Measurements from ENCODE around the gene COQ7.

Gene COQ7

DNA sequence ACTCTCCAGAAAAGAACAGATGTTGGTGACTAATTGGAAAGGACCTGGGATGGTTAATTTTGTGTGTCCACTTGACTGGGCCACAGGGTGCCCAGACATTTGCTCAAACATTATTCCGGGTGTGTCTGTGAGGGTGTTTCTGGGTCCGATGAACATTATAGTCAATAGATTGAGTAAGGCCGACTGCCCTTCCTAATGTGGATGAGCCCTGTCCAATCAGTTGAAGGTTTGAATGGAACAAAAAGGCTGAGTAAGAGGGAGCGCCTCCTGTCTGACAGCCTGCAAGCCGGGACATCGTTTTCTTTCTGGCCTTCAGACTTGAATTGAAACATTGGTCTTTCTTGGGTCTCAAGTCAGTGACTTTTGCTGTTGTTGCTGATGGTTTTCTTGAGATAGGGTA lies 23.5 kb downstream of the COQ7 start:
- no peak overlapping the region for H3K4me3 ChIP-seq (ENCODE audit: low read length)
- no peaks in the 10 kb centered on the region for H3K27me3 ChIP-seq (ENCODE audit: insufficient read depth, low read length)
- H3K4me1 ChIP-seq (ENCODE audit: insufficient read depth, low read length): no peaks in the 10 kb centered on the region
- no peak overlapping the region for H2AFZ ChIP-seq (ENCODE audit: low read depth, low read length)
- H3K36me3 ChIP-seq (ENCODE audit: insufficient read depth, low read length): no peaks in the 10 kb centered on the region
- no peaks in the 10 kb centered on the region for H3K9me3 ChIP-seq (ENCODE audit: low read length)

DNA sequence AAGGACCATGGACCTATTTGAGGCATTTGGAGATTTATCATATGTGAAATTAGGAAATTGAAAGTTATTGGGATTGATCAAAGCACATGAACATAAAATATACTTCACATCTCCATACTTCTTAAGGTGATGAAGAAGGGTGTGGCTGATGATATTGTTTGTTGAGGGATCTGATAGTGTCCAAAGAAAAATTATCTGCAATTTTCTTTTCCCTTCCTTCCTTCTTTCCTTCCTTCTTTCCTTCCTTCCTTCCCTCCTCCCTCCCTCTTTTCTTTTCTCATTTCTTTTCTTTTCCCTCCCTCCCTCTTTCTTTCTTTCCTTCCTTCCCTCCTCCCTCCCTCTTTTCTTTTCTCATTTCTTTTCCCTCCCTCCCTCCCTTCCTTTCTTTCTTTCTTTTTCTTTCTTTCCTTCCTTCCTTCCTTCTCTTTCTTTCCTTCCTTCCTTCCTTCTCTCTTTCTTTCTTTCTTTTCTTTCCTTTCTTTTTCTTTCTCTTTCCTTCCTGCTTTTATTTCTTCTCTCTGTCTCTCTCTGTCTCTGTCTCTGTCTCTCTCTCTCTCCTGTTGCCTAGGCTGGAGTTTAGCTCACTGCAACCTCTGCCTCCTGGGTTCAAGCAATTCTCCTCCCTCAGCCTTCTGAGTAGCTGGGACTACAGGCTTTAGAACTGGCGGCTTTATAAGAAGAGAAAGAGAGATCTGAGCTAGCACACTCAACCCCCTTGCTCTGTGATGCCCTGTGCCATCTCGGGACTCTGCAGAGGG lies 25.4 kb downstream of the COQ7 start:
- Histone ChIP-seq H3K36me3 (ENCODE audit: insufficient read depth, low read length) (no peaks in the 10 kb centered on the region), H3K27me3 (ENCODE audit: insufficient read depth, low read length) (no peaks in the 10 kb centered on the region), H3K4me1 (ENCODE audit: insufficient read depth, low read length) (no peaks in the 10 kb centered on the region), H2AFZ (ENCODE audit: low read depth, low read length) (no peak overlapping the region), H3K4me3 (ENCODE audit: low read length) (no peak overlapping the region), H3K9me3 (ENCODE audit: low read length) (no peaks in the 10 kb centered on the region)

DNA sequence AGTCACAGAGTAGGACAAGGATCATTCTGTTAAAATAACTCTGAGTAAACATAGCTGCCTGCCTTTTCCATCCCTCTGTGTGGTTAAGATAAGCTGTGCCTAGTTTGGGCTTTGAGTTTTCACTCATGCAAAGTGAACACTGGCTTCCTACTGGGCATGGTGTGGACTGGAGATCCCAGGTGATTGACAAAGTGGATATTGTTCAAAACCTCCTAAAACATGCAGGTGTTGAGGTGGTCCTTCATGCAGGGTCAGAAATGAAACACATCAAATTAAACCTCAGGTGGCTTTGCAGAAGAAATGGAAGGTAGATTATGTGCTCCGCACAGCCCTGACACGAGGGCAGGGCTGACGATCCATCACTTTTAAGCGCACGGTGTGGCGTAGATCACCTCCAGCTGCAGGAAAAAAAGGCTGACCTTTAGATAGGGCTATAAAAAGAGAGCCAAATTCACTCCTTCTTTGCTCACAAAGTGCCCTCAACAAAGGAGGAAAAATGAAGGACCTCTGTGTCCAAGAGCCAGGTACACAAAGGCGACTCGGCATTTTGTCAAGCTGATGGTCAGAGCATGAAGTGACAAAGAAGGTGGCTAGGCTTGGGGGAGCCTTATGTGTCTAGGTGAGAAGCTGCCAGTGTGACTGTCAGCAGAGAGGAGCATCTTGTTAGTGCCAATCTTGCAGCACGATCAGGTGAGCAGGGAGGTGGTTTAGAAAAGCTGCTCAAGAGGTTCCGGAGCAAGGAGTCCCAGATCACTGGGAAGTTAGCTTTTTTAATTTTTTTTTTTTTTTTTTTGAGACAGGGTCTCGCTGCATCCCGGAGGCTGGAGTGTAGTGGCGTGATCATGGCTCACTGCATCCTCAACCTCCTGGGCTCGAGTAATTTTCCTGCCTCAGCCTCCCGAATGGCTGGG lies 26.5 kb downstream of the COQ7 start:
- no peaks in the 10 kb centered on the region for H3K4me1 ChIP-seq (ENCODE audit: insufficient read depth, low read length)
- H2AFZ ChIP-seq (ENCODE audit: low read depth, low read length): no peak overlapping the region
- H3K9me3 ChIP-seq (ENCODE audit: low read length): no peaks in the 10 kb centered on the region
- no peaks in the 10 kb centered on the region for H3K36me3 ChIP-seq (ENCODE audit: insufficient read depth, low read length)
- H3K4me3 ChIP-seq (ENCODE audit: low read length): no peak overlapping the region
- H3K27me3 ChIP-seq (ENCODE audit: insufficient read depth, low read length): no peaks in the 10 kb centered on the region

DNA sequence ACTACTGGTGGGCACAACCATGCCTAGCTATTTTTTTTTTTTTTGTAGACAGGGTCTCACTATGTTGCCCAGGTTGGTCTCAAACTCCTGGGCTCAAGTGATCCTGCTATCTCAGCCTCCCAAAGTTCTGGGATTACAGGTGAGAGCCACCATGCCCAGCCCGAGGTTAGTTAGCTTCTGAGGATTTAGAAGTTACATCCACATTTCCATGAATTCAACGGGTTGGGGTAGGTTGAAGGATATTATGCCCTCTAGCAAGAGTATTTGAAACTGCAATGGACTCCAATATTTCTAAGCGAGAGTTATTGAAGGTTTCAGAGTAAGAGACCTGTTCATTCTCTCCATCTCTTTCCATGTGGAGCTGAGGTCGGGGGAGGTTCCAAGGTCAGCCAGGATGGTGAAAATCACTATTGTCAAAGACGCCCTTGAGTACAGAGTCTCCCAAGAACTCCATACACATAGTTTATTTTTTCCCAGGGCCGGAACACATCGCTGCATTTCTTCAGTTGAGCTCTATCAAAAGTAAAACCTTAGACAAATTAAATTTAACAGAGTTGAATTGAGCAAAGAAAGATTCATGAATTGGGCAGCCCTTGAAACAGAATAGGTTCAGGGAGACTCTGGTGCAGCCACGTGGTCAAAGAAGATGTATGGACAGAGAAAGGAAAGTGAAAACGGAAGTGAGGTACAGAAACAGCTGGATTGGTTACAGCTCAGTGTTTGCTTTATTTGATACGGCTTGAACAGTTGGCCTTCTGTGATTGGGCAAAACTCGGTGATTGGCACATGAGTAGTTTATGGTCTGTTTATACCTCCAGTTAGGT lies 27.3 kb downstream of the COQ7 start:
- H2AFZ ChIP-seq (ENCODE audit: low read depth, low read length): no peak overlapping the region
- H3K9me3 ChIP-seq (ENCODE audit: low read length): no peaks in the 10 kb centered on the region
- no peak overlapping the region for H3K4me3 ChIP-seq (ENCODE audit: low read length)
- no peaks in the 10 kb centered on the region for H3K4me1 ChIP-seq (ENCODE audit: insufficient read depth, low read length)
- H3K36me3 ChIP-seq (ENCODE audit: insufficient read depth, low read length): no peaks in the 10 kb centered on the region
- H3K27me3 ChIP-seq (ENCODE audit: insufficient read depth, low read length): no peaks in the 10 kb centered on the region

DNA sequence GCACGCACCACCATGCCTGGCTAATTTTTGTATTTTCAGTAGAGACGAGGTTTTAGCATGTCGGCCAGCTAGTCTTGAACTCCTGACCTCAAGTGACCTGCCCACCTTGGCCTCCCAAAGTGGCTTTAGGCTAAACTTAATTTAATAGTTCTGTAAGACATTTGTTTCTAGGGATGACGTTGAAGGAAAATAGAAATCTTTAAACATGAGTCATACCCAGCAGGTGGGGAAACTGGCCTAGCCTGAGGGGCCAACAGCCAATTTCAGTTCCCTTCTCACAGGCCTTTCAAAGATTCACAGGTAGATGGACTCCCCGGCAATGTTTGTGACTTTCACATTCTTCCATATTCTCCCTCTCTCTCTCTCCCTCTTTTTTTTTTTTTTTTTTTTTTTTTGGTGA lies 28.2 kb downstream of the COQ7 start:
- H3K27me3 ChIP-seq (ENCODE audit: insufficient read depth, low read length): no peaks in the 10 kb centered on the region
- no peak overlapping the region for H3K4me3 ChIP-seq (ENCODE audit: low read length)
- no peaks in the 10 kb centered on the region for H3K4me1 ChIP-seq (ENCODE audit: insufficient read depth, low read length)
- H3K9me3 ChIP-seq (ENCODE audit: low read length): no peaks in the 10 kb centered on the region
- H2AFZ ChIP-seq (ENCODE audit: low read depth, low read length): no peak overlapping the region
- no peaks in the 10 kb centered on the region for H3K36me3 ChIP-seq (ENCODE audit: insufficient read depth, low read length)

DNA sequence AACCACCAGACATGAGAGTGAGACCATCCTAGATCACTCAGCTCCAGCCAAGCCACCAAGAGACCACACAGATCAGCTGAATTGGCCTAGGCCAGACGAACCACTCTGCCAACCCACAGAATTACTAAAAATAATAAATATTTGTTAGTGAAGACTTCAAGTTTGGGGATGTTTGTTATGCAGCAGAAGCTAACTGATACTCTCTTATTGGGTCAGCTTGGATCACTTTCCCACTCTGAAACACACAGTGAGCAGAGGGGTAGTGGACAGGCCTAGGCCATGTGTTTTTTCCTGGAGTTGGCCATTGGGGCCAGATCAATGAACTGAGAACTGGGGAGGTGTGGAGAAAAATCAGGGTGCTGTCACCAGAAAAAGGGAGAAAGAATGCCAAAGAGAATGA lies 30.8 kb downstream of the COQ7 start:
- Histone ChIP-seq H2AFZ (ENCODE audit: low read depth, low read length) (no peak overlapping the region), H3K4me1 (ENCODE audit: insufficient read depth, low read length) (no peaks in the 10 kb centered on the region), H3K36me3 (ENCODE audit: insufficient read depth, low read length) (no peaks in the 10 kb centered on the region), H3K9me3 (ENCODE audit: low read length) (no peaks in the 10 kb centered on the region), H3K4me3 (ENCODE audit: low read length) (no peak overlapping the region), H3K27me3 (ENCODE audit: insufficient read depth, low read length) (no peaks in the 10 kb centered on the region)

DNA sequence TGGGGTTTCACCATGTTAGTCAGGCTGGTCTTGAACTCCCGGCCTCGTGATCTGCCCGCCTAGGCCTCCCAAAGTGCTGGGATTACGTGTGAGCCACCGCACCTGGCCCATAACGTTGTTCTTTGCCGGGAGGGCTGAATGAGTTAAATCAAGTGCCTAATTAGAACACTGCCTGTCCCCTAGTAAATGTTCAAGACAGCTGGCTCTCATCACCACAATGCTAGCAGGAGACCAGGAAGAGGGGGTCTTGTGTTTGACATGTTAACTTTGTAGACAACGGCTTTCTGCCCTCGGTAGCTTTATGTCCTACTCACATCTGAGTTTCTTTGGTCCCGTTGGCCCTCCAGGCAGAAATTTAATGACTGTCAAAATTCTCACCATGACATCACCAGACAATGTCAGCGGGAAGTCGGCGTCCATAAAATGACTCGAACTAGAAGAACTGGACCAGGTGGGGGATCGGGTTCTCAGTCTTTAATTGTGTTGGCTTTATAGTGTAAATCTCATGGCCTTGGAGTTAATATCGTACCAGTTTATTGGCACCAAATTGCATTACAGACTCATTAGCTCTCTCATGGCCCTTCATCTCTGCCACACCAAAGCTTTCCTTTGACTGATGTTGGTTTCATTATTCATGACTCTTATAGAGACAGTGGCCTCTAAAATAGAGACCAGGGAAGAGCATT lies 34.9 kb downstream of the COQ7 start:
- no peaks in the 10 kb centered on the region for H3K36me3 ChIP-seq (ENCODE audit: insufficient read depth, low read length)
- no peaks in the 10 kb centered on the region for H3K9me3 ChIP-seq (ENCODE audit: low read length)
- H3K27me3 ChIP-seq (ENCODE audit: insufficient read depth, low read length): no peaks in the 10 kb centered on the region
- no peak overlapping the region for H2AFZ ChIP-seq (ENCODE audit: low read depth, low read length)
- no peak overlapping the region for H3K4me3 ChIP-seq (ENCODE audit: low read length)
- no peaks in the 10 kb centered on the region for H3K4me1 ChIP-seq (ENCODE audit: insufficient read depth, low read length)

DNA sequence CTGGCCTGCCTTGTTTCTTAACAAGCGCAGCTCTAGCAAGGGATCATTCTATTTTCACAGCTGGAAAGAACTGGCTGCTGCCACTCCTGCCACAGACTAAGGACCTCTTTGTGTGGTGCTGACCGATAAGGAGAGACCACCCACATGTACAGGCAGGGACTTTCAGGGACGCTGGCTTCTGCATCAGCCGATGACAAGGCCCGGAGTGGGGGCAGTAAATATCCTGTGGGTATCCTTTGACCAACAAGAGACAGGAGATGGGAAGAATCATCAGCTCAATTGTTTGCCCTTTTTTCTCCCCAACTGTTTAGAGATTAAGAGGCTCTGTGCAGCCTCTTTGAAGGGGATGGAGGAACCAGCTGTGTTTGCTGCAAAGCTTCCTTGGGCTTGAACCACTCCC lies 37.2 kb downstream of the COQ7 start:
- H3K36me3 ChIP-seq (ENCODE audit: insufficient read depth, low read length): no peaks in the 10 kb centered on the region
- no peaks in the 10 kb centered on the region for H3K9me3 ChIP-seq (ENCODE audit: low read length)
- H3K4me1 ChIP-seq (ENCODE audit: insufficient read depth, low read length): no peaks in the 10 kb centered on the region
- no peak overlapping the region for H3K4me3 ChIP-seq (ENCODE audit: low read length)
- no peak overlapping the region for H2AFZ ChIP-seq (ENCODE audit: low read depth, low read length)
- H3K27me3 ChIP-seq (ENCODE audit: insufficient read depth, low read length): no peaks in the 10 kb centered on the region

DNA sequence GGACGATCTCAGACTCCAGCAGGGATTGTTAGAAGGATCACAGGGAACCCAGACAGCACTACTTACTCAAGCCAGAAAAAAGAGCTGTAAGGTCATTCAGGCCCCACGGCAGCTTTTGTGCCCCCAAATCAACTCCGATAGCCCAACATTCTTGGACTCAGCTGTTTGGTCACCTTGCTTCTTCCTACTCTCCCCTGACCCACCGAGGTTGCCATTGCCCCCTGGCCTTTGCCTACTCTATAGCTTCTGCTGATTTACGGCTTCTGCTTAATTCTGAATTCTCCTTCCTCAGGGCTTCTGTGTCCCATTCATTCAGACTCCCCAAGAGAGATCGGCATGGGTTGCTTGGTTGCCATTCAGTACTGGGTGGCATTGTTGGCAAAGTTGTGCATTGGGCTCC lies 37.7 kb downstream of the COQ7 start:
- no peak overlapping the region for H2AFZ ChIP-seq (ENCODE audit: low read depth, low read length)
- no peaks in the 10 kb centered on the region for H3K9me3 ChIP-seq (ENCODE audit: low read length)
- H3K4me1 ChIP-seq (ENCODE audit: insufficient read depth, low read length): no peaks in the 10 kb centered on the region

DNA sequence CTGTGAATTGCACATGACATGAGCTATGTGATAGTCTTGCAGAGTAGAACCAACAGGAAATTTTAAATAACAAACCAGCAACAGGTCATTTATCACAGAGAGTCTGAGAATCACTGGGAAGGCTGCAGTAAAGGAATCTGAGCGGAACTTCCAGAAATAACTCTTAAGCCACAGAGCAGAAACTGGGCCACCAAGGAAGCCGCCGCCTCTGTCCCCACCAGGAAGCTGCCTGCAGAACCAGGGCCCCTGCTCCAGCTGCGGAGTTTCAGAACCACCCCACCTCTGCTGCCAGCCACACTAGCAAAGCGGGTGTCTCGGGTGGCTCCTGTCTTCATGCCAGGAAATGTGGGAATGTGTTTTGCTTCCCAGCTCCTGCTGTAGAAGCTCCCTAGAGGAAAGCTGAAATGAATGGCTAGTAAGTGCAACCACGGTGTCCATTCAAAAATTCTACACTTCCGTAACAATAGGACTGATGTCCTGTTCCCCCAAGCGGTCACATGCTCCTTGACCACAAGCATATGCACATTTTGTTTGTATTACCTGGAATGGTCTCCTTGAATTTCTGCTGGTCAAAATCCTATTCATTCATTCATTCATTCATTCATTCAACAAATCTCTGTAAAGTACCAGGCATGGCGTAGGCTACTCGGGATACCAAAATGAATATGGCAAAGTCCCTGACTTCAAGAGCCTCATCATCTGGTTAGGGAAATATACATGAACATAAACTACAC lies 38.6 kb downstream of the COQ7 start:
- no peaks in the 10 kb centered on the region for H3K36me3 ChIP-seq (ENCODE audit: insufficient read depth, low read length)
- no peaks in the 10 kb centered on the region for H3K9me3 ChIP-seq (ENCODE audit: low read length)
- no peaks in the 10 kb centered on the region for H3K4me1 ChIP-seq (ENCODE audit: insufficient read depth, low read length)
- H3K4me3 ChIP-seq (ENCODE audit: low read length): no peak overlapping the region
- H3K27me3 ChIP-seq (ENCODE audit: insufficient read depth, low read length): no peaks in the 10 kb centered on the region
- no peak overlapping the region for H2AFZ ChIP-seq (ENCODE audit: low read depth, low read length)

More for the DNA sequence above, 37.7 kb downstream of the COQ7 start:
- Histone ChIP-seq H3K4me3 (ENCODE audit: low read length) (no peak overlapping the region), H3K27me3 (ENCODE audit: insufficient read depth, low read length) (no peaks in the 10 kb centered on the region), H3K36me3 (ENCODE audit: insufficient read depth, low read length) (no peaks in the 10 kb centered on the region)

DNA sequence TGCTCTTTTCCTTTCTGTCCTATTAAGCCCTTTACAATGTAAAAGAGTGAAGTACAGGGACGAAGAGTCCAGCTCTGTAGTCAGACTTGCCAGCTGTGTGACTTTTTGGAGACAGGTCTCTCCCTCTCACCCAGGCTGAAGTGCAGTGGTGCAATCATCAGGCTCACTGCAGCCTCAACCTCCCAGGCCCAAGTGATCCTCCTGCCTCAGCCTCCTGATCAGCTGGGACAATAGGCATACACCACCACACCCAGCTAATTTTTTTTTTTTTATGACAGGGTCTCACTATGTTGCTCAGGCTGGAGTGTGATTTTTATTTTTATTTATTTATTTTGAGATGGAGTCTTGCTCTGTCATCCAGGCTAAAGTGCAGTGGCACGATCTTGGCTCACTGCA lies 39.2 kb downstream of the COQ7 start:
- Histone ChIP-seq H2AFZ (ENCODE audit: low read depth, low read length) (no peak overlapping the region), H3K27me3 (ENCODE audit: insufficient read depth, low read length) (no peaks in the 10 kb centered on the region), H3K36me3 (ENCODE audit: insufficient read depth, low read length) (no peaks in the 10 kb centered on the region), H3K4me3 (ENCODE audit: low read length) (no peak overlapping the region), H3K4me1 (ENCODE audit: insufficient read depth, low read length) (no peaks in the 10 kb centered on the region), H3K9me3 (ENCODE audit: low read length) (no peaks in the 10 kb centered on the region)
